Chondrocyte (in vitro differentiated cells): Measurements from ENCODE around the gene ELK3. TPM values are rescaled to one million over a fixed set of nuclear protein-coding genes. Genes with fewer than 3 reads are reported as not detected.
A peak's percentile ranks its signal among the peaks of the same experiment; 100 is the strongest.

ENCODE experiments used
- DNase-seq: peaks from one replicate; pipeline ENCODE4 v3.0.0; 2021; ENCODE audit warnings: mixed read lengths, low spot score
- H3K27ac Mint-ChIP-seq: one replicate; pipeline ENCODE4 v1.8.0; 2021; ENCODE audit warnings: mild to moderate bottlenecking, moderate library complexity, mixed read lengths; ENCODE audit not compliant: unreplicated experiment
- H3K27me3 Mint-ChIP-seq: 2 replicates; pipeline ENCODE4 v1.8.0; 2021; ENCODE audit warnings: low read depth, mixed read lengths
- H3K36me3 Mint-ChIP-seq: 2 replicates; pipeline ENCODE4 v1.8.0; 2021; ENCODE audit warnings: low read depth, mixed read lengths
- H3K4me1 Mint-ChIP-seq: 2 replicates; pipeline ENCODE4 v1.8.0; 2021; ENCODE audit warnings: low read depth, mild to moderate bottlenecking, mixed read lengths
- H3K4me3 Mint-ChIP-seq: one replicate; pipeline ENCODE4 v1.8.0; 2021; ENCODE audit warnings: mild to moderate bottlenecking, moderate library complexity, mixed read lengths; ENCODE audit not compliant: unreplicated experiment
- H3K9me3 Mint-ChIP-seq: 2 replicates; pipeline ENCODE4 v1.8.0; 2021; ENCODE audit warnings: low read depth, mixed read lengths
- CTCF ChIP-seq: fragments of 200-600 bp; sonication (generic); IDR thresholded peaks from 2 replicates; pipeline ENCODE4 v1.5.0; 2021; ENCODE audit warnings: antibody characterized with exemption, mild to moderate bottlenecking, moderate library complexity
- total RNA-seq: library from RNA; stranded (reverse); gene quantifications from 3 replicates; pipeline ENCODE4 v1.2.1, GENCODE V29; 2021

The ELK3 gene
- total RNA-seq, 1 donor from 2014 or later, result 38.8 TPM

- H3K36me3 Mint-ChIP-seq, result peaks cover 5% of the 10 kb centered on the region
- H3K4me3 Mint-ChIP-seq, result no peak overlapping the region
- no peak for DNase-seq
- peaks cover 26% of the 10 kb centered on the region for H3K4me1 Mint-ChIP-seq
- H3K9me3 Mint-ChIP-seq, result no peaks in the 10 kb centered on the region
- no peak overlapping the region for H3K27ac Mint-ChIP-seq
- TF ChIP-seq CTCF, result no peak
- H3K27me3 Mint-ChIP-seq, result no peaks in the 10 kb centered on the region
These were observed 34.5 kb downstream of the ELK3 start for GRCh38 chr12:96228566-96229248.

GRCh38 chr12:96230646-96231045, 36.5 kb downstream of the ELK3 start:
- TF ChIP-seq CTCF, result no peak

GRCh38 chr12:96233168-96233567, 39.0 kb downstream of the ELK3 start:
- Mint-ChIP-seq H3K4me1 (peaks cover 45% of the 10 kb centered on the region), H3K27ac (no peak overlapping the region), H3K36me3 (peaks cover 6% of the 10 kb centered on the region)

More at GRCh38 chr12:96230646-96231045, 36.5 kb downstream of the ELK3 start:
- Mint-ChIP-seq H3K4me1 (peaks cover 23% of the 10 kb centered on the region), H3K36me3 (peaks cover 7% of the 10 kb centered on the region), H3K27me3 (no peaks in the 10 kb centered on the region), H3K4me3 (no peak overlapping the region), H3K9me3 (no peaks in the 10 kb centered on the region), H3K27ac (no peak overlapping the region)
- DNase-seq, result no peak

GRCh38 chr12:96233939-96234461, 39.8 kb downstream of the ELK3 start:
- H3K27me3 Mint-ChIP-seq, result no peaks in the 10 kb centered on the region
- no peaks in the 10 kb centered on the region for H3K9me3 Mint-ChIP-seq
- no peak for TF ChIP-seq CTCF
- peaks cover 6% of the 10 kb centered on the region for H3K36me3 Mint-ChIP-seq
- H3K4me3 Mint-ChIP-seq, result no peak overlapping the region
- H3K27ac Mint-ChIP-seq, result no peak overlapping the region
- H3K4me1 Mint-ChIP-seq, result peaks cover 52% of the 10 kb centered on the region
- DNase-seq, result no peak

More at GRCh38 chr12:96233168-96233567, 39.0 kb downstream of the ELK3 start:
- Mint-ChIP-seq H3K4me3 (no peak overlapping the region), H3K9me3 (no peaks in the 10 kb centered on the region), H3K27me3 (no peaks in the 10 kb centered on the region)
- no peak for DNase-seq
- no peak for TF ChIP-seq CTCF

- Mint-ChIP-seq H3K4me3 (no peak overlapping the region), H3K9me3 (no peaks in the 10 kb centered on the region), H3K27ac (peak overlapping the region; percentile 57), H3K4me1 (peaks cover 57% of the 10 kb centered on the region), H3K27me3 (no peaks in the 10 kb centered on the region), H3K36me3 (peaks cover 6% of the 10 kb centered on the region)
- no peak for TF ChIP-seq CTCF
- no peak for DNase-seq
These were observed 40.7 kb downstream of the ELK3 start for GRCh38 chr12:96234591-96235483.
